Ovary (tissue), 3 donors: ENCODE data around the gene CDK6.

ENCODE experiments used
- POLR2A ChIP-seq: fragments of 450-650 bp; IDR thresholded peaks from one replicate; pipeline ENCODE4 v1.6.1; 2017; ENCODE audit warnings: antibody characterized with exemption, mild to moderate bottlenecking, moderate library complexity
- TF ChIP-seq, protein P1 (sequence below), 3 donors: fragments of 450-650 bp in 2 of 3; fragments of 200-600 bp in 1 of 3; IDR thresholded peaks; one replicate each; pipeline versions ENCODE4 v1.5.1 to v1.8.0; 2016 to 2022; ENCODE audit warnings: antibody characterized with exemption in 3 of 3, mild to moderate bottlenecking in 1 of 3
- donor health status: DM: no; HTN: no; CAD: no.

DNA sequence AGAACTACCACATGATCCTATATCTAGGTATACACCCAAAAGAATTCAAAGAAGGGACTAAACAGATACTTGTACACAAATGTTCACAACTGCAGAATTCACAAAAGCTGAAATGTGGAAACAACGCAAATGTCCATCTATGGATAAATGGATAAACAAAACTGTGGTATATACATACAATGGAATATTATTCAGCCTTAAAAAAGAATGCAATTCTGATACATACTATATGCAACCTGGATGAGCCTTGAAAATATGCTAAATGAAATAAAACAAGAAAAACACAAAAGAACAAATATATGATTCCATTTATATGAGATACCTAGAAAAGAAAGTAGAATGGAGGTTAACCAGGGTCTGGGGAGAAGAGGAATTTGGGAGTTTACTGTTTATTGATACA is 253.4 kb downstream of the CDK6 start:
- no peak for TF ChIP-seq POLR2A
- TF ChIP-seq, protein P1, sequence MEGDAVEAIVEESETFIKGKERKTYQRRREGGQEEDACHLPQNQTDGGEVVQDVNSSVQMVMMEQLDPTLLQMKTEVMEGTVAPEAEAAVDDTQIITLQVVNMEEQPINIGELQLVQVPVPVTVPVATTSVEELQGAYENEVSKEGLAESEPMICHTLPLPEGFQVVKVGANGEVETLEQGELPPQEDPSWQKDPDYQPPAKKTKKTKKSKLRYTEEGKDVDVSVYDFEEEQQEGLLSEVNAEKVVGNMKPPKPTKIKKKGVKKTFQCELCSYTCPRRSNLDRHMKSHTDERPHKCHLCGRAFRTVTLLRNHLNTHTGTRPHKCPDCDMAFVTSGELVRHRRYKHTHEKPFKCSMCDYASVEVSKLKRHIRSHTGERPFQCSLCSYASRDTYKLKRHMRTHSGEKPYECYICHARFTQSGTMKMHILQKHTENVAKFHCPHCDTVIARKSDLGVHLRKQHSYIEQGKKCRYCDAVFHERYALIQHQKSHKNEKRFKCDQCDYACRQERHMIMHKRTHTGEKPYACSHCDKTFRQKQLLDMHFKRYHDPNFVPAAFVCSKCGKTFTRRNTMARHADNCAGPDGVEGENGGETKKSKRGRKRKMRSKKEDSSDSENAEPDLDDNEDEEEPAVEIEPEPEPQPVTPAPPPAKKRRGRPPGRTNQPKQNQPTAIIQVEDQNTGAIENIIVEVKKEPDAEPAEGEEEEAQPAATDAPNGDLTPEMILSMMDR (IDR thresholded peaks at IDR 0.05): no peak
